ENCODE data around the gene BBLN.

GRCh38 chr9:128206484-128206883 is 46.4 kb downstream of the BBLN start:
- TF ChIP-seq CTCF (conservative IDR thresholded peaks at IDR 0.05; ENCODE audit: low read depth, low read length) = no peak
- no peak for TF ChIP-seq USF2 (IDR thresholded peaks at IDR 0.05; ENCODE audit: low read depth, low read length)
- TF ChIP-seq POLR2A (IDR thresholded peaks at IDR 0.05; ENCODE audit: low read depth, low read length) = no peak
- TF ChIP-seq SMC3 (IDR thresholded peaks at IDR 0.05; ENCODE audit: low read depth, low read length) = no peak
- no peak for TF ChIP-seq RCOR1 (IDR thresholded peaks at IDR 0.05; ENCODE audit: insufficient replicate concordance, low read length)
- TF ChIP-seq MXI1 (IDR thresholded peaks at IDR 0.05; ENCODE audit: borderline replicate concordance, low read depth, low read length) = no peak
- TF ChIP-seq MAFK (IDR thresholded peaks at IDR 0.05; ENCODE audit: low read depth, low read length) = no peak
